HepG2 (cell line): Measurements from ENCODE around the gene NCOA1. TPM values are rescaled to one million over a fixed set of nuclear protein-coding genes. Genes with fewer than 3 reads are reported as not detected.

Experiments used
- ATAC-seq: fragments of 200-7000 bp; cut with Tn5 transposase; 3 replicates; pipeline ENCODE4 v1.9.1; 2020; ENCODE audit warnings: mild to moderate bottlenecking, moderate library complexity
- BruUV-seq: library from RNA; stranded (reverse); fragments of 400-500 nt; replicated peaks from 2 replicates; lab custom pipeline; 2021; lab: Mats Ljungman, UMichigan
- CTCF ChIA-PET: fragments of 300-600 bp; formaldehyde crosslinking; extraction: SDS; loops from one replicate; lab custom pipeline; 2021; ENCODE audit warnings: low total read pairs, inconsistent platforms, low intra/inter-chr PET ratio; lab: Yijun Ruan, JAX
- POLR2A ChIA-PET: fragments of 350-600 bp; sonication (Branson Sonifier 250); formaldehyde crosslinking; loops from one replicate; lab custom pipeline; 2020; ENCODE audit warnings: antibody characterized with exemption, inconsistent platforms; lab: Yijun Ruan, JAX
- DNase-seq: peaks from one replicate; pipeline ENCODE4 v3.0.0-alpha.2; 2015; ENCODE audit warnings: low spot score
- FAIRE-seq: peaks from 3 replicates; lab custom pipeline; 2011; peaks lifted over from hg19 to GRCh38; lab: Jason Lieb, UNC
- H2AFZ ChIP-seq: one replicate; pipeline ENCODE4 v1.6.1; 2011; ENCODE audit warnings: low read length, inconsistent platforms
- H3K27ac ChIP-seq: fragments of 300-600 bp; 3 replicates; pipeline ENCODE4 v1.8.0; 2011; ENCODE audit warnings: mixed run types, mild to moderate bottlenecking, mixed read lengths, low read length, inconsistent platforms; ENCODE audit not compliant: insufficient read depth; ENCODE audit errors: extremely low read length
- H3K27me3 ChIP-seq, 2 experiments: fragments of 200-600 bp in 1 of 2; 2 replicates in 1 of 2; 3 replicates in 1 of 2; pipeline versions ENCODE4 v1.6.0 to v1.8.0; 2011; ENCODE audit warnings: low read length in 2 of 2, mild to moderate bottlenecking in 2 of 2, moderate library complexity in 2 of 2, inconsistent platforms in 1 of 2; ENCODE audit not compliant: insufficient read depth in 2 of 2, control insufficient read depth in 1 of 2
- H3K36me3 ChIP-seq, 2 experiments: fragments of 200-600 bp in 1 of 2; replicated peaks in 1 of 2; 2 replicates in 1 of 2; 3 replicates in 1 of 2; pipeline versions ENCODE4 v1.5.1 to v1.8.0; 2011; ENCODE audit warnings: low read length in 2 of 2, inconsistent platforms in 1 of 2; ENCODE audit not compliant: insufficient read depth in 2 of 2, control insufficient read depth in 1 of 2
- H3K4me1 ChIP-seq: 2 replicates; pipeline ENCODE4 v1.5.1; 2012; ENCODE audit warnings: low read length, inconsistent platforms; ENCODE audit not compliant: insufficient read depth
- H3K4me2 ChIP-seq: 2 replicates; pipeline ENCODE4 v1.6.0; 2011; ENCODE audit warnings: low read depth, low read length, inconsistent platforms
- H3K4me3 ChIP-seq, 3 experiments: fragments of 200-600 bp in 1 of 3; sonication (generic), shearing (Covaris generic) in 1 of 3; replicated peaks in 1 of 3; 2 replicates each; pipeline ENCODE4 v1.5.1; 2011 to 2016; ENCODE audit warnings: low read length in 3 of 3, inconsistent platforms in 2 of 3, low read depth in 2 of 3, mild to moderate bottlenecking in 2 of 3, control low read depth in 1 of 3, mixed read lengths in 1 of 3; ENCODE audit not compliant: insufficient read depth in 1 of 3
- H3K79me2 ChIP-seq: one replicate; pipeline ENCODE4 v1.6.1; 2011; ENCODE audit warnings: low read length, inconsistent platforms; ENCODE audit not compliant: insufficient read depth
- H3K9ac ChIP-seq: 2 replicates; pipeline ENCODE4 v1.6.0; 2011; ENCODE audit warnings: mild to moderate bottlenecking, low read depth, low read length, inconsistent platforms; ENCODE audit not compliant: insufficient read depth
- H3K9me3 ChIP-seq: 2 replicates; pipeline ENCODE4 v1.5.1; 2012; ENCODE audit warnings: mild to moderate bottlenecking, low read length
- H4K20me1 ChIP-seq: 2 replicates; pipeline ENCODE4 v1.6.0; 2011; ENCODE audit warnings: inconsistent platforms, mild to moderate bottlenecking, low read length, moderate library complexity; ENCODE audit not compliant: insufficient read depth
- ATF5 ChIP-seq: sonication (generic); formaldehyde crosslinking; IDR thresholded peaks from 2 replicates; pipeline ENCODE4 v1.4.0; 2020; ENCODE audit warnings: mild to moderate bottlenecking, low read depth, missing genetic modification reagents
- STAT6 ChIP-seq: sonication (generic); formaldehyde crosslinking; IDR thresholded peaks from 2 replicates; pipeline ENCODE4 v1.4.0; 2020; ENCODE audit warnings: missing genetic modification reagents, mild to moderate bottlenecking, borderline replicate concordance
- TRIM24 ChIP-seq: sonication (generic); formaldehyde crosslinking; IDR thresholded peaks from 2 replicates; pipeline ENCODE4 v1.8.0; 2022; ENCODE audit warnings: mild to moderate bottlenecking, missing genetic modification reagents
- ZFP90 ChIP-seq: sonication (generic); formaldehyde crosslinking; IDR thresholded peaks from 2 replicates; pipeline ENCODE4 v1.8.0; 2022; ENCODE audit warnings: missing genetic modification reagents, mild to moderate bottlenecking, inconsistent platforms, borderline replicate concordance
- ZNF646 ChIP-seq: sonication (generic); formaldehyde crosslinking; IDR thresholded peaks from 2 replicates; pipeline ENCODE4 v1.9.0; 2021; ENCODE audit warnings: mild to moderate bottlenecking, missing genetic modification reagents
- whole genome bisulfite sequencing: methylation state at CpG from one replicate; pipeline ENCODE4 v1.1.6; 2017; ENCODE audit warnings: low lambda C conversion rate; 5-methylcytosine and 5-hydroxymethylcytosine counted together
- in situ Hi-C: cut with HindIII; loops from 2 replicates; pipeline ENCODE4 v1.10.0; 2017; ENCODE audit warnings: low pct_unique_long_range_greater_than_20kb; ENCODE audit not compliant: extremely low pct_ligation_motif_present
- intact Hi-C: fragments of 100-400 bp; cut with micrococcal nuclease; formaldehyde crosslinking; loops from one replicate; pipeline ENCODE4 v1.10.0; 2022; ENCODE audit not compliant: unreplicated experiment
- polyA plus RNA-seq, 8 experiments: library from polyadenylated mRNA; depleted of rRNA in 3 of 8; stranded (reverse) in 7 of 8; unstranded in 1 of 8; fragments of >200 nt; fragmentation: Illumina TruSeq in 4 of 8; extraction: Trizol in 4 of 8; gene quantifications; 2 replicates each; pipeline versions ENCODE4 v1.2.1 to v1.2.3, GENCODE V29; 2011 to 2016; ENCODE audit warnings: low read depth in 4 of 8, missing spikeins in 1 of 8, mixed read lengths in 1 of 8; ENCODE audit not compliant: insufficient read depth in 1 of 8
- total RNA-seq, 5 experiments: library from RNA; depleted of rRNA; stranded (reverse); fragments of >200 nt; fragmentation: Illumina TruSeq; extraction: Trizol; gene quantifications; 2 replicates each; pipeline ENCODE4 v1.2.3, GENCODE V29; 2016; ENCODE audit warnings: low read depth in 1 of 5

NCOA1 gene
- total and polyA plus RNA-seq, 2 of the 13 experiments (the other 11 are each of a cell fraction or from before 2014, with no cell fraction given) = 10.0 to 10.4 TPM

DNA sequence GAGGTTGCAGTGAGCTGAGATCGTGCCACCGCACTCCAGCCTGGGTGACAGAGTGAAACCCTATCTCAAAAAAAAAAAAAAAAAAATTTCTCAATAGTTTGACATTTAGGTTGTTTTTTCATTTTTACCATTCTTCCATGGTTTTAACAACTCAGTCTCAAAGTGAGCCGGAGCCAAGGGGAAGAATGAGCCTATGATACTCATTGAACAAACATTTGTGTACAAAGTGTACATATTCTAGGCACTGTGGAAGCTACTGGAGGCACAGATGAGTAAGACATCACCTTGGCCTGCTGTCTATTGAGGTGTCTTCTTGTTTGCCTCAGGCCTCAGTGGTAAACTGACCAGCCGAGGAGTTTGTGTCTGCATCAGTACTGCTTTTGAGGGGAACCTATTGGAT is 324.1 kb downstream of the NCOA1 start:
- H3K4me2 ChIP-seq = no peak overlapping the region
- H3K79me2 ChIP-seq = peaks cover 29% of the 10 kb centered on the region
- DNase-seq (no peak), ATAC-seq (no peak)
- ChIA-PET CTCF (no interaction called here), POLR2A (no interaction called here)
- intact Hi-C loops = no loop called here
- H3K27ac ChIP-seq = no peak overlapping the region
- WGBS = 90% methylated on average over 4 of the region's 4 CpGs
- in situ Hi-C loops = no loop called here
- no peaks in the 10 kb centered on the region for H3K9me3 ChIP-seq
- H4K20me1 ChIP-seq = no peaks in the 10 kb centered on the region
- BruUV-seq = no TSS peak
- no peak overlapping the region for H3K9ac ChIP-seq
- peaks cover 30 to 65% of the 10 kb centered on the region in 2 experiments for H3K36me3 ChIP-seq
- TF ChIP-seq ZFP90 (CRISPR knock-in tag) = no peak
- TF ChIP-seq TRIM24 (CRISPR knock-in tag) = no peak
- TF ChIP-seq ATF5 (CRISPR knock-in tag) = no peak
- no peak for TF ChIP-seq ZNF646 (CRISPR knock-in tag)
- no peak for TF ChIP-seq STAT6 (CRISPR knock-in tag)
- TF ChIP-seq, all 625 proteins: peak for 0
- H3K27me3 ChIP-seq = no peaks in the 10 kb centered on the region
- peaks cover 18% of the 10 kb centered on the region for H3K4me1 ChIP-seq
- no peak overlapping the region for H2AFZ ChIP-seq
- no peak overlapping the region for H3K4me3 ChIP-seq
- FAIRE-seq = no peak
